Suppressor macrophage (primary cell): ENCODE measurements around the gene UNC119B.

Source experiments
- DNase-seq, 4 experiments: peaks; one replicate each; pipeline ENCODE4 v3.0.0-alpha.2; 2020 to 2022

The UNC119B gene

DNA sequence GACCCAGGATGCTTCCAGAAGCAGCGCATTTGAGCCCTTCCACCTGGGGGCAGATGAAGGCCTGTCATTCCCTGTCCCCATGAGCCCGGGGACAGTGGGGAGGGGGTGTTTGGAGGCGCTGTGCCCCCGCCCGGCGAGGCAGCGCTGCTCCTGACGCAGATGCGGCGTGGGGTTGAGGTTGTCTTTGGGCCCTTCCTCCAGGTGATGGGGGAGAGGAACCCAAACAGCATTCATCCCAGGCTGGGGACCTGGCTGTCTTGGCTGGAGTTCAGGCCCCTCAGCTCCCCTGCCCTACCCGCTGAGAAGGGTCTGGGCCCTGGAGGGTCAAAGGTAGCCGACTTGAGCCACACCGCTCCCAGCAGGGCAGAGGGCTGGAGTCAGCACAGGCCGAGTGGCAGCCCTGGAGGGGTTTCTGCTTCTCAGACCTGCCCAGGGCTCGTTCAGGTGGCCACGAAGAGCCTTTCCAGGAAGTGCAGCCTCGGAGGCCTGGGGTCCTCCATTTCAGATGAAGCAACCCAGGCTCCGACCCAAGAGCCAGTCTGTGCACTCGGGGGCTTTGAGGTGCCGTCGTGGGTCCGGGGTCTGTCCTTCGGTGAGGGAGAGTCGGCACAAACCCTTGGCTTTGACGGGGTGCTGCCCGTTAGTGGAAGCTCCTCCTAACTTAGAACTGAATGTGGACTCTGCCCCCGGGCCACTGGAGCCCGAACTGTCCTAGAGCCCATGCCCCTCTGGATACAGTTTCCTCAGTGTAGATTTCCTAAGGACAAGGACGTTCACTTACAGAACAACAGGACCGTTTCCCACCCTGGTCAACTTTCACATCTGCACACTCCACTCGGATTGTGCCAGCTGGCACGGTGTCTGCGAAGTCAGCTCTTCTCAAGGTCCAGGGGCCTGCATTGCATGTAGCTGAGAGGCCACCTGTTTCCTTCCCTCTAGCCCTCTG is 31.5 kb downstream of the UNC119B start:
- no peak for DNase-seq

DNA sequence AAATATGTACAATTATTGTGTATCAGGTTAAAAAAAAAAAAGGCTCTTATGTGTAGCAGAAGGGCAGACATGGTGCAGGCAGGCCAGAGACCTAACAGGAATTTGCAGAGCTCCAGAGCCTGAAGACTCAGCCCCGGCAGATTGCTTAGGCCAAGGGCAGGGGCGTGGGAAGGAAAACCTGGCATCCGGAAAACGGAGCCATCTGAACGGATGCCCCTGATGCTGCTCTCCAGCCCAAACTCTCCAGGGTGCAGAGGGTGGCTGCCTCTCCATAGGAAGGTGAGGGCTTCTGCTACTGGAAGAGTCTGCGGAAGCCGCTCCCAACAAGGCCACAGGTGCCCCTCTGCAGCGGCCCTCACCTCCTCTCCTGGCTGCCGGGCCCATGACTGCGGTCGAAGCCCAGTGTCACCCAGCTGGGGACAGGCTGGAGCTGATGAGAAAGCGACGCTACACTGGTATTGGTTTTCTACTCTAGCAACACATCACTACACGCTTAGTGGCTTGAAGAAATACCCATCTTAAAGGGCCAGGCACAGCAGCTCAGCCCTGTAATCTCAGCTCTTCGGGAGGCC is 34.8 kb downstream of the UNC119B start:
- DNase-seq = no peak

DNA sequence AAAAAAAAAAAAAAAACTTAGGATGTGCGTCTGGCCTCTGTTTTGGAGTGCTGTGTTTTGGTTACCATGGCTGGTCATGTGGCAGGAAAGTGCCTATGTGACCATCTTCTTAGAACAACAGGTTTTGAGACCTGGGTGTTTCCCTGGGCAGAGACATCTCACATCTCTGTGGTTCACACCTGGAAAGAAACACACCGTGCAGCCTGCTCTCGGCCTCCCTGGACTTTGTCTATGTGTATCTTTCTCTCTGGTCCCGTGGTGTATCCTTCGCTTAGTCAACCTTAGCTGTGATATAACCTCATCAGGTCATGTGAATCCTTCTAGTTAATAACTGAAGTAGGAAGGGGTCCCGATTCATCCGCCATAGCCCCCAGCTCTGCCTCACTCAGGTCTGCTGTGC is 38.0 kb downstream of the UNC119B start:
- DNase-seq = no peak

DNA sequence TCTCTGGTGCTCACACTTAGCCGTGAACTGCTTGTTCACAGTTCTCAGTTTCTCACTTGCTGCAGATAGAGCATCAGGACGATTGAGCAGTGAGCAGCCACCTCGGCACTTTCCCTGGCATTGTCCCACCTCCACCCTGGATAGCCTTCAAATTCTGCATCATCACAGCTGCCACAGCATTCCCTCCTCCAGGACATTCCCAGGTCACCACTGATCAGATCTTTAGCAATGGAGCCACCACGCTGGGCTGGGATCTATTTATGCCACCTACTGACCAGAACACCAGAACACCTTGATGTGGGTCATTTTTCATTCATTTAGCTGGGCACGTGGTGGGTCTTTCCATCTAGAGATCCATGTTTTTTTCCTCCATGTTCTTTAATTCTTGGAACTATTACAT is 39.0 kb downstream of the UNC119B start:
- no peak for DNase-seq

DNA sequence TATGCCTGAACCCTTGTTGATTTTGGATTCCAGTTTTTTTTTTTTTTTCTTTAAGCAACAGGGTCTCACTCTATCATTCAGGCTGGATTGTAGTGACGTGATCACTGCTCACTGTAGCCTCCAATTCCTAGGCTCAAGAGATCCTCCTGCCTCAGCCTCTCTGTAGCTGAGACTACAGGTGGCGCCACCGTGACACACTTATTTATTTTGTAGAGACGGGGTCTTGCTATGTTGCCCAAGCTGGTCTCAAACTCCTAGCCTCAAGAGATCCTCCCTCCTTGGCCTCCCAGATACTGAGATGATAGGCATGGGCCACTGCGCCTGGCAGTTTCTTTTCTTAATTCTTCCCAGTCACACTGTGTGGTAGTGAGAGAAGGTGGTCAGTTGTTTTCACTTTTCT is 40.5 kb downstream of the UNC119B start:
- DNase-seq = no peak

DNA sequence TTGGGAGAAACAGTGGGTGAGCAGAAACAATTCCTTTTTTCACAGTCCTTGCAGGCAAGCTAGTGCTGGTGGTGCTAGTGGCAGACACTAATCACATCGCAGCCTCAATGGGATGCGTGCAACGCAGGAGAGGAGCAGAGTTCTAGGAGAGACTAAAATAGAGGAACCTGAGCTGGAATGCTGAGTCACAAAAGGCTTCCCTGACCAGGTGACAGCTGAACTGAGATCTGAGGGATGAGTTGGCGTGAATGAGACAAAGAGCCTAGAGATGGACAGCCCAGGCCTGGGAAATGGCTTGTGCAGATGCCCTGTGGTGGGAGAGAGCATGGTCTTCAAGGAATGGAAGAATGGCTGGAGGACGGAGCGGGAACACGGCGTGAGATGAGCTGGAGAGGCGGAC is 41.1 kb downstream of the UNC119B start:
- no peak for DNase-seq

DNA sequence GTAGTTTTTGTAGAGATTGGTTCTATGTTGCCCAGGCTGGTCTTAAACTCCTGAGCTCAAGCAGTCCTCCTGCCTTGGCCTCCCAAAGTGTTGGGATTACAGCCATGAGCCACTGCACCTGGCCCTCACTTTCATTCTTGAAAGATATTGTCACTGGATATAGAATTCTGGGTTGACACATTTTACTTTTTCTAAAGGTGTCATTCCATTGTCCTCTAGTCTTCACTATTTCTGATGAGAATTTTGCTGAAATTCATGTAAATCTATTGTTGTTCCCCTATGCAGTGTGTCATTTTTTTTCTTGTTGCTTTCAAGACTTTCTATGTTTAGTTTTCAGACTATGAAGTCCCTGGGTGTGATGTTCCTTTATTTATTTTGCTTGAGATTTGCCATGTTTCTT is 44.5 kb downstream of the UNC119B start:
- DNase-seq = no peak

DNA sequence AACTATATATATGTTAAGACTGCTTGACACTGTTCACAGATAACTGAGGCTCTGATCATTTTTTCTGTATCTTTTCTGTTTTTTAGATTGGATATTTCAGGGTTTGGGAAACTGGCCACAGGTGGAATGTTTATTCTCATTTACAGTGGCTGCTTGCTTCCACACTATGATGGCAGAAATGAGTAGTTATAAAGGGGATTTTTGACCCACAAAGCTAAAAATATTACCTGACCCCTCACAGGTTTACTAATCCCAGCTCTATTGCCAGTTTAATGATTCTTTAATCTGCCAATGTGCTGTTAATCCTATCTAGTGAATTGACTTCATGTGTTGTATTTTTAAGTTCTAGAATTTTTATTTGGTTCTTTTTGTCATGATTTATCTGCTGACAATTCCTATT is 45.0 kb downstream of the UNC119B start:
- no peak for DNase-seq

DNA sequence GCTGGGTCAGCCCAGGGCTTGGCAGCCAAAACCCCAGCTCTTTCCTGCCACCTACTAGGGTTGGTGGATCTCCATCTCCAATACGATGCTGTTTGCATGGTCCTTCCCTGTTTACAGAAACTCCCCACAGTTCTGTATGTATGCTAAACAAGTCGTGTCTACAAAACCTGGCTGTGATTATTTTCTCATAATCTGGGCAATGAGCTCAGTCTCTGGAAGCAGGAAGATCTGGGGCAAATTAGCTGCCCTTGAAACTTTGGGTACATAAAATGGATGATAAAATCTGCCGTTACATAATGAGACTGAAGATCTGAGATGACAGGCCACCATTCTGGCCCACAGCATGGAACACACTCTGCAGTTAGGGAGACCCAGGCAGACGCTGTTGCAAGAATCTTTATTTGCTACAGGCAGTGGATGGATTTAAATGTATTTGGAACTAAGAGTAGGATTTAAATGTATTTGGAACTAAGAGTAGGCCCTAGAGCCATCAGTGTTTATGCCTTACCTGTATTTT is 47.0 kb downstream of the UNC119B start:
- DNase-seq = no peak

DNA sequence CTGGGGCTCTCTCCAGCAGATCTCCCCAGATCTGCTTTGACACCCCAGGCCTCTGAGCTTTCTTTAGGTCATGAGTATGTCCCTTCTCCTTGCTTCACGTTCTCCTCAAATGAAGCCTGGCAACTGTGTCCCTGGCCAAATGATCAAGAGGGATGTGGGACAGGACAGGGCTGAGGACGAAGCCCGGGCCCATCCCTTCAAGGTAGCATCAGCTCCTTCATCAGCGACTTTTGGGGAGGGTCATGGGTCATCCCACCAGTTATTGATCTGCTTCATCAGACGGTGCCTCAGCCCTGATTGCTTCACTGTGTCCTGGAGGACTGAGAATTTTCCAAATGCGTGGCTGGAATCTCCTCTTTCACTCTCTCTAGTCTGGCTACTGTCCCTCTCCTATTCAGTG is 47.7 kb downstream of the UNC119B start:
- no peak for DNase-seq

DNA sequence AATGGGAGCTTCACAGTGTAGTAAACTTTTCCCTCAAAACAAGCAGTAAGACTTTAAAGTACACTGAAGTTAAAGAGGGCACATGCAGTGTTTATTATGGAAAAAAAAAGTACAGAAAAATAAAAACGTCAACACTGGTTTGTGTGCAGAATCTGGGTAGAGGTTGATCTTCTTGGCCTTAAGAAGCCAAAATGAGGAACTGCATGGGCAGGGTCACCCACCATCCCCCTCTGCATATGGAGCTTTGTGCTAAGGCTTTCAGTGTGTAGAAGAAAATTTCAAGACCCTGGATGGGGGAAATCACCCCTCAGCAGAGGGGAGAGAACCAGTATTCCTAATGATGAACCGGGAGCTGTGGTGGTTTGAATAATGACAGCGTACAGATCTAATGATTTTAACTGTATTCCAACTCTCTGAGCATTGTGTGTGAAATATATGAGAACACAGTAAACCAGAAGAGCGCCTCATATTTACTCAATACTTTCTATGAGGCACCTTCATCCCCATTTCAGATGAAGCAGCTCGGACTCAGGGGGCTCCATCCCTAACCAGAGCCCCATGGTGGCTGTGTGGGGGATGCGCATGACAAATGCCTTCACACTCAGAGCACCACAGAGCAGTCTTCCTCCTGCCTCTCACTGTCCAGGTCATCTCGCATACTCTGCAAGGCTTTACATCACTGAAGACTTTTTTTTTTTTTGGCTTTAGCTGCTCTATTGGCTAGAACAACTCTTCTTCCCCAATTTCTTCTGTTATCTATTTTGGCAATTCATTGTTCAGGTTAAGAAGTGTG is 48.7 kb downstream of the UNC119B start:
- no peak for DNase-seq

DNA sequence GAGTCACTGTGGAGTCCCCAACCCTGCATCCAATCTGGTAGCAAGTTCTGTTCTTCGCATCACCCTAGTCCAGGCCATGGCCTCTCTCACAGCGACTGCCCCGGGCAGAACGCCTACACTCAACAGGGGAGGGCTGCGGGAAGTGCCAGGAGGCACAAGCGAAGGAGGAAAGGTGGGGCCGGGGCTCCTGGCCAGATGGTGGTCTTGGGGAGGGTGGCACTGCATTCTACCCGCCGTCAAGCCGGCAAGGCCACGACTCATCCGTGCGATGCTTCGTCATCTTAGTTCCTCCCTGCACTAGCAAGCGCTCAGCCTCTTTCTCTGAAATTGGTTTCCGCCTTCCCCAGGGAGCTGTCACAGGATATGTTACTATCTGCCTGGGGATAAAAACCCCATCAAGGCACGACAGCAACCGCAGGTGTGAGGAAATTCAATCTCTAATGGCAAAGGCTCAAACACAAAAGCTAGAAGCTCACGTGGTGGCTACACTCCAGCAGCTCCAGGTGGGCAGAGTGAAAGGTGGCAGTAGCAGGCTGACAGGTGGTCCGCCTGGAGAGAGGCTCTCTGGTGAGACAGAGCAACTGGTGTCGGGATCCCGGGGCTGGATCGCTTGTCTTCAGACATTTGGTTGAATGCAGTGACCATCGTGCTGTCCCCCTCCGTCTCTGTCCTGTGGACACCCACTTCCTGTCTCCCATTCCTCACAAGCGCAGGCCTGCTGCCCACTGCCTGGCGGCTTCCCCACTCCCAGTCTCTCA is 49.5 kb downstream of the UNC119B start:
- DNase-seq = no peak

DNA sequence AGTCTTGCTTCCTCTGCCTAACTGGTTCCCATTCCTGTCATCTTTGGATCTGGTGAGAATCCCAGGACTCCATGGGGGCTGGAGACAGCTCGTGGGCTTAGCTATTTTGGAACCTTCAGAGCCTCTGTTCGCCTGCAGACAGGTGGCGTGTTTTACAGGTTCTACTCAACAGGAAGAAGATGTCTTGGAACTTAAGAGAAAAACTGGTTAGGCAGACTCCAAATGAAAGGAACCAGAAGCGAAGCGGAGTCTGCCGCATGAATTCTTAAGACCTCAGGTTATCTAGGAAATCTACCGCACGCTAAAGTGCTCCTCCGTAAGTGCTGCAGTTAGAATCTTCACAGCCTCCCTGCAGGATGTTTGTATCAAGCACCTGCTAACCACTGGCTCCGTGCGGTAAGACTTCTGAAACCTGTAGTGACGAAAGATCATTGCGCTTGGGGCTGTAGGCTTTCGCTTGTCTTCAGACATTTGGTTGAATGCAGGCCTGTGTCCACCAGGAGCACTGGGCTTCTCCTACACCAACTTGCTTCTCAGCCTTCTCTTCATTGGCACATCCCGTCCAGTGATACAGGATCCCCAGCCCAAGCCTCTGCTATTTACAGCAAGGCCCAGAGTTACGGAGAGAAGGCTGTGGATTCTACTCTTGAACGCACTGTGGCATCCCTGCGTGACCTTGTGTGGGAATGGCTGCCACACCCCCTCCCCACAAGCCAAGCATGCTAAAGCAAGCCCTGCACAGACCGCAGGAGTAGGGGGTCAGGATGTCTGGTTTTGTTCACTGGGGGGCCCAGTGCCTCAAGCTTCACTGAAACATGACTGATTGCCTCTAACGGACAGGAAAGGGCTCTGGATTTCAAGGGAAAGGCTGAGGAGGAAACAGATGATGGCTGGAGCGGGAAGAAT is 50.3 kb downstream of the UNC119B start:
- no peak for DNase-seq

DNA sequence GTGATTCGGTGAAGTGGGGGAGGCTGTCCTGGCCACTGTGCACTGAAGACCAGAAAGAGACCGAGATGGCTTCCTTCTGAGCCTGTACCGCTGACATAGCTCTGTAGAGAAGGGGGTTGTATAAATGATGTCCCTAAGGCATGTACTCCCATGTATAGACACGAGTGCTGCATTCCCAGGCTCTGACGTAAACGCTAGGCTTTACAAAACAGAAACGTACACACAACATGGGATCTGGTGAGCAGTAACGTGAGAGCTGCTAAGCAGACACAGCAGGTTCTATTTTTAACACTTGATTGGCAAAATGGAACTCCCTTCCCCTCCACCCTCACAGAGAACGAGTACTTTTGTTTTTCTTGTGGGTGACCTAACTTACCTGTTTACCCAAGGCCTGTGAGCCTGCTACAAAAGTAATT is 51.3 kb downstream of the UNC119B start:
- DNase-seq = no peak

DNA sequence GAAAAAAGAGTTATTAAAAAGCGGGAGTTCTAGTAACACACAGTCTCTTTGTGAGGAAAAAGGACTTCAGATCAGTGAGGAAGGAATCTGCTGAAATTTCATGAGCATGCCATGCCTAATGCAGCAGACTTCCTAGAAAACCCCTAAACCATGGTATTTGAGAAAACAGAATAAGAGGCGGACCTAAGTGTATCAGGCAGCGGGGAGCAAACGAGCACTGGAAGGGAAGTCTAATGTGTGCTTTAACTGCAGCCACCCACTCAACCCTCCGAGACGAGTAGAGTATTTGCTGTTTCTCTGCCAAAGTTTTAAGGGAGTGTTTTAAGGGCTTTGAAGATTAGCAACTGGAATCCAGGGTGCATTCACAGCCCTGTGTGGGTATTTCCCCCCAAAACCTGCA is 51.8 kb downstream of the UNC119B start:
- no peak for DNase-seq

DNA sequence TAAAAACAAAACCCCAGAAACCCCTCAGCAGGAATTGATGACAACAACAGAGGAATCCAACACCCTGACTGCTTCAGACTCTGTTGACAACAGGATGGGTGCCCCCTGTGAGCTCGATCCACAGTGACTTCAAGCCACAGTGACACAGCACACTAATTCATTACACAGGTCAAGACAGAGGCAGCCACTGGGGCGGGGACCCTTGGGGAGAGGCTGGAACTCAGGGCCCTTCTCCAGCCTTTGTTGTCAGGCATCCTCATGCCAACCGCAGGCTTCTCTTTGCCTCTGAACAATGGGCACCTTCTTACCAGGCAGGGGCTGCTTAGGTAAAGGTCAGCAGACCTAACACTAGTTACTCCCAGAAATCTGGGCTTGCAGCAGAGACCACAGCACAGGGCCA is 53.0 kb downstream of the UNC119B start:
- no peak for DNase-seq

DNA sequence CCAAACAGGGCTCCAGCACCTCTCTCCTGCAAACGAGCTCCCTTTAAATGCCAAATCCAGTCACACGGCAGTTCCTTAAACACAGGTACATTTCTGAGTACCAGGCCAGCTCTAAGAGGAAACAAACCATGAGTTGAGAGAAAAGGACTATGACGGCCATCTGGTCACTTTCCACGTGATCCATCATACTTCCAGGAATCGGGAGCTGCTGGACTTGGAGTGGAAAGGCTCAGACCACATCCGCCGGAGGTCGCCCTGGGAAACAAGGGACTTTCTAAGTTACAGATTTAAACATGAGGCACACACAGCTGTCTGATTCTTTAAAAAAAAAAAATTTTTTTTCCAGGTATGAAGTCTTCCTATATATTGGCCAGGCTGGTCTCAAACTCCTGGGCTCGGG is 54.6 kb downstream of the UNC119B start:
- no peak for DNase-seq

DNA sequence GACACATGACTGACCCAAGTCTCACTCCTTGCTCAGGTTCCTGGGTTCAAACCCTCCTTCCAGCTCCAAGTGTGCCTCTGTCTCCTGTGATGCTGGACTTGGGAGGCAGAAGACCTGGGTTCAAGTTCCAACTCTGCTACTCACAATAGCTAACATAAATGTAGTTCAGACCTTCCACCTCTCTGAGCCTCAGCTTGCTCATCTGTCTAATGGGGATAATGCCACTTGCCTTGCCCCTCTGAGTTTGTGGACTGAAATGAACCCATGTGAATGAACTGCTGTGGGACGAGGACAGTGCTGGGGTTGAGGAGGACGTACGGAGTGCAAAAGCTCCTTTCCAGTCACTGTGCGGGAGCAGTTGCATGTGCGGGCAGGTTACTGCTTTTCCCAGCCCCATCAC is 56.3 kb downstream of the UNC119B start:
- no peak for DNase-seq

DNA sequence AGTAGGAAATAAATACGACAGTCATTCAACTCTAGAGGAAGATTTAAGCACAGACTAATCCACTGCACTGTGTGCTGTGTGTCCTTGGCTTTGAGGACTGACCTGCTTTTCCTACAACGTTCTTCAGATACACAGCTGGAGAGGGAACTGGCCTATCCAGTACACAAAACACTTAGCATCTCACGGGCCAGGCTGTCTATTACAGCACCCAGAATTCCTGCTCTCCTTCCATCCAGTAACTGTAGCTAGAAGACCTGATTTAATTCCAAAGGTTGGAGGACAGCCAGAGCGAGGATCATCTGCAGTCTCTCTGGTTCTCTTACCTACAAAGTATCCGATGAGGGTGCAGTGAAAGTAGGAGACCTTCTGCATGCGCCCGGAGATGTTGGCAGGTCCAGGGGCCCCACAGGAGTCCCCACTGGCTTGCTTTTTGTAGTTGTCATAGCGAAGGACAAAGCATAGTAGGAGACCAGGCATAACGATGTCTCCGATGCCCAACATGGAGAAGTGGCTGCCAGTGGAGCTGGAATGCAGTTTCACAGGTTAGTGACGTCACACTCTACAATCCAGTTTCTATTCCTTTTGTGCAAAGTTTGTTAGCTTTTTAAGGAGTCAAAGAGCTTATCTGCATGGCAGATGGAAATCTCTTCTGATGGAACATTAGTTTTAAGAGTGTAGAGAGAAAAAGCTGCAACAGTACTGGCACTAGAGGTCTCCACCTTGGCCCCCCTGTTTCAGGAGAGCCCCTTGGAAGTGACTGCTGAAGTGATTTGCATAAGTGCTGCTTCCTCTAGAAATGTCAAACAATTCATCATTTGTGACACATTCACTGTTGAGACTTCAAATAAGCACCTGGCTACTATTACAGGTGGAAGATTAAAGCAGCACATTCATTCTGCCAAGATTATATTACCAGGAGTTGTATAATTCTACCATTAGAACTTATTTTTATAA is 57.1 kb downstream of the UNC119B start:
- DNase-seq = no peak

DNA sequence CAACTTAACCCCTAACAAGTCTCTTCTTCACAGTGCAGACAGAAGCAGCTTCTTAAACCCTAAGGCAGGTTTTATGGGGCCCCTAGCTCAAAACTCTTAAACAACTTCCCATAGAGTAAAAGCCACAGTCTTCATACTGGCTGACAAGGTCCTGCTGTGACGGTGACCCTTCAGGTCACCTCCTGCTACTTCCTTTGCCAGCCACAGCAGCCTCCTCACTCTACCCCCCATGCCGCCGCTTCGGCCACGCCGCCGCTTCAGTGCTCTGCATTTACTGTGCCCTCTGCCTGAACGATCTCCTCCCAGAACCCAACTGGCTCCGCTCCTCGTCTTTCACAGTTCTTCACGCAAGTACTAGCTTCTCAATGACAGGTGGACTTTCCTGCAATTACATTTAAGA is 60.8 kb downstream of the UNC119B start:
- no peak for DNase-seq
